Measurements from ENCODE around the gene CPPED1.

CPPED1 gene

GRCh38 chr16:12728469-12728868 lies 75.2 kb downstream of the CPPED1 start:
- peak; percentile 75 for DNase-seq

- no peak for DNase-seq
These were observed 79.5 kb downstream of the CPPED1 start for GRCh38 chr16:12724226-12724625.

- no peak for DNase-seq
These were observed 80.0 kb downstream of the CPPED1 start for GRCh38 chr16:12723681-12724080.

DNA sequence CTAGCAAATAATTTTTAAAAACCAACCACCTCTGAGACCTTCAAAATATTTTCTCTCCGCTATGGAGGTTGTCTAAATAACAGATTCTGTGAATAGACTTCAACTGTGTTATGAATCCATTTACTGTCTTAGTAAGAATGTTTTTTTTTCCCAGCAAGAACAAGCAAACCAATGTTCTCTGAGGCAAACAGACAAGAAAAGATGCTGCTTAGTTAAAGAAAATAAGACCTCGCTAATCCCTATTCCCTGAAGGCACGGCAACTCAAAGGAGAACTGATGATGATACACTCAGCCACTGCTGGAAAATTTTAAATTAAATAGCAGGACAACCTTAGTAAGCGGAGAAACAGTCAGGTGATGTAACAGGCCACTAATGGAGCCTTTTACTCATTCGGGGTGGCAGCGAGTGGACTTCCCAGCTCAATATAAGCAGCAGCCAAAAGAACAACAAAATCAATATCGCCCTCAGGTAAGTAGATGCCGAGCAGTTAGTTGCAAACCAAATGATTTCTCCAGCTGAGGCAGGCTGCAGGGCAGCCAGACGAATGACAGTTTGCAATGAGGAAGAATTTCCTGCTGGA lies 81.8 kb downstream of the CPPED1 start:
- peak; percentile 37 for DNase-seq

DNA sequence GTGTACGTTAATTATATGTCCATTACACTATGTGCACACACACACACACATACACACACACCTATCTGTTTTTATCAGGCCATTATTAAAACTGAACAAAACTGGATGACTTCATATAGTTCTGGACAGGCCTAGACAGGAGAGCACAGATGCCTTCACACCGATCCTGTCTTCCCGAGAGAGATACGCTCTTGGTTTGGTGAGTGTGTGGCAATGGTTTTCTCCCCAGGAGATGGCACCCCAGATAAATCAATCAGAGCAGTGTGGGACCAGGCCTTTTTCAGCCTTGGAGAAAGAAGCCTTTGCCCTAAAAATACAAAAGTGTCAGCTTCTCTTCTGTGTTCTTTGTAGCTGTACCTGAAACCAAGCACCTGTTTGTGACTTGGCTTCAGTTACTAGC lies 83.7 kb downstream of the CPPED1 start:
- DNase-seq, result no peak

- no peak for DNase-seq
These were observed 87.0 kb downstream of the CPPED1 start for GRCh38 chr16:12716658-12717057.

DNA sequence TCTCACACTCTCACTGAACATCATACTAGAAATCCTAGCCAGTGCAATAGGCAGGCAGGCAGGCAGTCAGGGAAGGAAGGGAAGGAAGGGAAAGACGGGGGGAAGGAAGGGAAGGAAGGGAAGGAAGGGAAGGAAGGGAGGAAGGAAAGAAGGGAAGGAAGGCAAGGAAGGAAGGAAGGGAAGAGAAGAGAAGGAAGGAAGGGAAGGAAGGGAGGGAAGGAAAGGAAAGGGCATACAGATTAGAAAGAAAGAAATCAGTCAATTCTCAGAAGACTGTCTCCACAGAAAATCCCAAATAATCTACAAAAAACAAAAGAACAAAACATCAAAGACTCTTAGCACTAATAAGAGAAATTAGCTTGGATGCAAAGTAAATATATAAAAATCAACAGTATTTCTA lies 93.9 kb downstream of the CPPED1 start:
- no peak for DNase-seq

GRCh38 chr16:12708266-12708665 lies 95.4 kb downstream of the CPPED1 start:
- DNase-seq, result no peak

GRCh38 chr16:12706628-12707027 lies 97.1 kb downstream of the CPPED1 start:
- no peak for DNase-seq

DNA sequence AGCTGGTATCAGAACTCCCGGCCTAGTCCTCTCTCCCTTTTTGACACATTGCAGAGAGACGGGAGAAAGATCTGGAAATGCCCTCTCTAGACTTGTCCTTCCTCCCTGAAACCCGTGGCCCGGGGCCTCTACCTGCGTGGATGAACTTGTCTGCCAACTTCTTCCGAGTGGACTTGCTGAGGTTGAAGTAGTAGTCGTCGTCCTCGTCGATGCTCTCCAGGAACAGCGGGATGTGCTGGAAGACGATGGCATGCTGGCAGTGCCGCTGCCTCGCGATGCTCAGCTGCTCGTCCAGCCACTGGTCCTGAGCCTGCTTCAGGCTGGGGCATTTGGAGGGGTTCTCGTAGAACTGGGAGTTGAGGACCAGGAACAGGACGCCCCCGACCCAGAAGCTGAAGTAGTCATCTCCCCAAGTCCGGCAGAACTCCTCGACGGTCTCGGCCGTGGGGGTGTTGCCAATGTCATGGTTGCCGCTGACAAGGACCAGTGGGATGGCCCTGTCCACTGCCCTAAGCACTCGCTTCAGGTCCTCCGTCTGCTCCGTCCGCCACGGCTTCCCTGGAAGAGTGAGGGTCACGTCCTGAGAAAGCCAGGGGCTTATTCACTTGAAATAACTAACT lies 99.1 kb downstream of the CPPED1 start:
- no peak for DNase-seq

- DNase-seq, result no peak
These were observed 99.8 kb downstream of the CPPED1 start for GRCh38 chr16:12703935-12704334.

DNA sequence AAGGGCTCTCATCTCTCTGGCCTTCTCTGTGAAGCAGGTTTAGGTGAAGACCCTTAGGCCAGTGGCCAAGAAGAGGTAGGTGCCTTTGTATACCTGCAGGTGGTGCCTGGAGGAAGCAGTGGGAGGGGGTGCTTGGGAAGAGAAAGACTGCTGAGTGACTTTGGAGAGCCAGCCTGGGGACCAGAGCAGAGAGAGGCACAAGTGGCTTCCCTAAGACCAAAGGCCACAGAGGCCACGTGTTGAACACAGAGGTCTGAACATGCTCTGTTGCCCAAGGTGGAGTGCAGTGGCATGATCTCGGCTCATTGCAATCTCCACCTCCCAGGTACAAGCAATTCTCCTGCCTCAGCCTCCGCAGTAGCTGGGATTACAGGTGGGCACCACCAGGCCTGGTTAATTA lies 103.5 kb downstream of the CPPED1 start:
- DNase-seq, result no peak

GRCh38 chr16:12699161-12699560 lies 104.5 kb downstream of the CPPED1 start:
- DNase-seq, result no peak

DNA sequence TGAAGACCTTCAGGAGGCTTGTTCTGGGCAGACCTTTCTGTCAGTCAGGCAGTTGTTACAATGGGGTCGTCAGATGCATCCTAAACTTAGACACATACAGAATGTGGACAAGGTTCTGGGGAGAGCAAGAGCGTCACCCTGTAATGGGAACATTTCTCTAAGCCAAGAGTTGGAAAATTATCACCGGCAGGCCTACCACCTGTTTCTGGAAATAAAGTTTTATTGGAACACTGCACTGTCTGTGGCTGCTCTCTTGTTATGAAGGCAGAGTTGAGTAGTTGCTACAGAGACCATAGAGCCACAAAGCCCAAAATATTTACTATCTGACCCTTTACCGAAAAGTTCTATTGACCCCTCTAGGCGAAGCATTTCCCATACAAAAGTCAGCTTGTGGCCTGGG lies 106.2 kb downstream of the CPPED1 start:
- no peak for DNase-seq

GRCh38 chr16:12695454-12695853 lies 108.2 kb downstream of the CPPED1 start:
- DNase-seq, result no peak

DNA sequence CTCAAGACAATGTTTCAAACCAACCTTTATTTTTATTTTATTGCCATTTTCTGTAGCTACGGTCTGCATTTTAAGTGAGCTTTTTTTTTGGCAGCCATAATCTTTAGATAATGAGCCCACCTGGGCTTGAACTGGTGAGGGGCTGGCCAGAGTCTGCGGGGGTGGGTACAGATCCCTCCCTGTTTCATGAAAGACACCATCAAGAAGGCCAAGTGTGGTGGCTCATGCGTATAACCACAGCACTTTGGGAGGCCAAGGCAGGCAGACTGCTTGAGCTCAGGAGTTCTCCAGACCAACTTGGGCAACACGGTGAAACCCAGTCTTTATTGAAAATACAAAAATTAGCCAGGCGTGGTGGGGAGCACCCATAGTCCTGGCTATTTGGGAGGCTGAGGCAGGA lies 113.7 kb downstream of the CPPED1 start:
- DNase-seq, result no peak

- no peak for DNase-seq
These were observed 114.5 kb downstream of the CPPED1 start for GRCh38 chr16:12688951-12689850.

GRCh38 chr16:12685806-12686205 lies 117.9 kb downstream of the CPPED1 start:
- DNase-seq, result no peak

DNA sequence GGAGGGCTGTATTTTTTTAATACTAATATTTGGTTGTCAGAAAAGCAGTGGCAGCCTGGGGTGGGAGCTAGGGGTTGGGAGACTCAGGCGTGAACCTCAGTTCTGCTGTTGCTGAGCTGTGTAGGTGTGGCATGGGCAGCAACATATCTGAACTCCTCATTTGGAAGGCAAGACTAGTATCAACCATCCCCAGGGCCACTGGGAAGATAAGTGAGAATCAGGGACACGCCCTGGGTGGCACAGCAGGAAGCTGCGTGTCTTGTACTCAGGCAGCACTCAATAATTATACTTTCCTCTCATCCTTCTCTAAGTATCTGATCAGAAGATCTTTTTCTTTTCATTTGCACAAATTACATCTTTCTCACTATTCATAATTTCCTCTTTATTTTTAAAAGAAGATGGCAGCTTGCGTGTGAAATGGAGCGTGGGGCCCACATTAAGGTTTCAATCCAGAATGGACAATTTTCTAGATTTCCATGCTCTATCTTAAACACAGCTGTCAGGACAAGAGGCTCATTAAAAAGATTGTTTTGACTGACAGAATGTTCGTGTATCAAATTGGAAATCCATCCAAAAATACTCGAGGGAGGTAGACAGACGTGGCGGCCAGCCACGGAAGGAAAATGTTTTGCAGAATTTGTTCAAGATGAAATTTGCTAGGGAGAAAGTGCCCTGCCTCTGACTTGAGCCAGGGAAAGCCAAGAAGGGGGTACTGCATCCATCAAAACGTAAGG lies 121.1 kb downstream of the CPPED1 start:
- no peak for DNase-seq

DNA sequence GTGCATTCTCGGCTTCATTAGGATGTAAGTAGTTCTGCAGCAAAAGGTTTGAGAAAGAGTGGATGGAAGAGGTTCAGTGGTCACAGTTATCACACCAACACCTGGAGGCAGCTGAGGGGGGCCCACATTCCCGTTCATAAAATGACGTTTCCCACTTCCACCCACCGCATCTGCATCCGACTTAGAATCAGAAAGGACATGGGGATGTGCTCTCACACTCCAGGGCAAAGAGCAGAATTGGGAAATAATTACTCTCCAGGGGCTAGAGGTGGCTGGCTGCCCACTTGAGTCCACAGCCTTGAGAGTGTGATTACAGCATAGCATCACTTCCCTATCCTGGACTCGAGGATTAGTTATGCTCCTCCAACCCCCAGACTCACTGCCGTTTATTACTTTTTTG lies 122.0 kb downstream of the CPPED1 start:
- no peak for DNase-seq

GRCh38 chr16:12680531-12680930 lies 123.2 kb downstream of the CPPED1 start:
- DNase-seq, result no peak

DNA sequence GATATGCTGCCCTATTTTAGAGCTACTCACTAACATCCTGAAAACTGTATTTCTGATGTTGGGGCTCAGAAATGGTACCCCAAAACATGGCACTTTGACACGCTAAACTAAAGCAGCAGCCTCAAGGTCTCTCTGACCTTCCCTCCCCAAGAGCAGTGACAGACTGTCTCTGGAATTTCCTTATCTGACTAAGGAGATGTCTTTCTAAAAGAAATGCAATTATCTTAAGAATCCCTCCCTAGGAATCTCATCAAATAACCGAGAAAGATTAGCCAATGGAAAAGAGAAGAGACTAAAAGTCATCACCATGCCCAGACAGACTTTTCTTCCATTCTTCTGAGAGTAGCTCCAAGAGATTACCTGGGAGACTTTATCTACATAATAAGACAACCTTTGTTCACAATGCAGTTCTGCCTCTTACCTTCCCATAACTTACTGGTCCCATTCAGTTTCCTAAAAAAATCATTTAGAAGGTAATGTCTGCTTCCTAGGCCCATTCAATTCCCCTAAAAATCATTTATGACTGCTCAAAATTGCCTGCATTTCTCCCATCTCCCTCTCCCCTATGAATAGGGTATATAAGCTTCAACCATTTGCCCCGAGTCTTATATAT lies 123.9 kb downstream of the CPPED1 start:
- DNase-seq, result no peak

GRCh38 chr16:12678983-12679382 lies 124.7 kb downstream of the CPPED1 start:
- DNase-seq, result no peak

All from NCI-H82 (cell line).